Stimulated activated memory B cell treated with anti-CD40 and anti-IgM and Interleukin-4, amounts not matched to agents 10 μg/mL and 1 μg/mL and 100 μg/mL, for 72 hours (primary cell): ENCODE data around the gene TP53BP2.
"Not testable (repeated sequence)": the region's sequence is repeated elsewhere in the genome, so short reads cannot be mapped to it uniquely, and the experiment has no call there.

Experiments
- ATAC-seq: fragments of 150-1000 bp; cut with Tn5 transposase; 2 replicates; pipeline ENCODE4 v1.10.0; 2021
- H3K27ac Mint-ChIP-seq: one replicate; pipeline ENCODE4 v1.8.0; 2022; ENCODE audit warnings: mild to moderate bottlenecking, mixed read lengths
- H3K27me3 Mint-ChIP-seq: one replicate; pipeline ENCODE4 v1.8.0; 2022; ENCODE audit warnings: mixed read lengths
- H3K36me3 Mint-ChIP-seq: one replicate; pipeline ENCODE4 v1.8.0; 2022; ENCODE audit warnings: mixed read lengths
- H3K4me1 Mint-ChIP-seq: one replicate; pipeline ENCODE4 v1.8.0; 2022; ENCODE audit warnings: mixed read lengths
- H3K4me3 Mint-ChIP-seq: one replicate; pipeline ENCODE4 v1.8.0; 2022; ENCODE audit warnings: mild to moderate bottlenecking, moderate library complexity, mixed read lengths
- H3K9me3 Mint-ChIP-seq: one replicate; pipeline ENCODE4 v1.8.0; 2022; ENCODE audit warnings: mixed read lengths

TP53BP2 gene

GRCh38 chr1:223828162-223828848, 17.4 kb downstream of the TP53BP2 start:
- Mint-ChIP-seq H3K27ac (no peak overlapping the region), H3K4me1 (peaks cover 57% of the 10 kb centered on the region), H3K27me3 (no peaks in the 10 kb centered on the region), H3K36me3 (peaks cover 20% of the 10 kb centered on the region), H3K9me3 (no peaks in the 10 kb centered on the region), H3K4me3 (no peak overlapping the region)
- no peak for ATAC-seq

- Mint-ChIP-seq H3K4me3 (no peak overlapping the region), H3K27ac (peak overlapping the region; percentile 54), H3K4me1 (peaks cover 67% of the 10 kb centered on the region), H3K27me3 (no peaks in the 10 kb centered on the region), H3K36me3 (peaks cover 20% of the 10 kb centered on the region), H3K9me3 (no peaks in the 10 kb centered on the region)
- ATAC-seq, result no peak
These were observed 18.5 kb downstream of the TP53BP2 start for GRCh38 chr1:223827193-223827663.

DNA sequence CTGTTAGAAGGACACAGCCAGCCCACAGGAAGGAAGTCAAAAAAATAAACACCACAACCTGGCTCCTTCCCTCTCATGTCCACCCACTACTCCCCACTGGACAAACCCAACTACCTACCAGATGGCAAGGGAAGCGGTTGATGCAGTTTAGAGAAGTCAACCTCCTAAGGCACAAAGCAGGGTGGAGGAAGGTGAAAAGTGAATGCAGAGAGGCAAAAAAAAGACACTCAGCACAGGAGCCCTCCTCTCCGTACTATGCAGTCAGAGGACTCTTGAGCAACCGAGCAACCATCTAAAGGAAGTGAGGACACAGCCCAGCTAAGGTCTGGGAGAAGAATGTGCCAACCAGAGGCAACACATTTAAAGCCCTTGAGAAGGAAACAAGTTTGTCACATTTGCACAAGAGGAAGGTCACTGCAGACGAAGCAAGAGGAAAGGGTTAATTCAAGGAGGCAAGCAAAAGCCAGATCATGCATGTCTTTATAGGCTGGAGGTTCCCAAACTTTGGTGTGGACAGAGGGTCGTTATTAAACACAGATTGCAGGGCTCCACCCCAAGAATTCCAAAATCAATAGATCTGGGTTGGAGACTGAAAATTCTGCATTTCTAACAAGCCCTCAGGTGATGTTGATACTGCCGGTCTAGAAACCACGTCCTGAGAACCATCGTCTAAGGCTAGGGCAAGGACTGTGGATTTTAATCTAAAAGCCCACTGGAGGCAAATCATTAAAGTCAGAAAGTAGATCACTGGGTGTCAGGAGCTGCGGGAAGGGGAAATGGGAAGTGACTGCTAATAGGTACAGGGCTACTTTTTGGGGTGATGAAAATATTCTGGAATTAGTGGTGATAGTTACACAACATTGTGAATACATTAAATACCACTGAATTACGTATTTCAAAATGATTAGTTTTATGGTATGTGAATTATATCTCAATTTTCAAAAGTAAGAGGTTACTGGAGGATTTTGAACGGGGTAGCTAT, 19.7 kb downstream of the TP53BP2 start:
- Mint-ChIP-seq H3K4me1 (peaks cover 77% of the 10 kb centered on the region), H3K9me3 (no peaks in the 10 kb centered on the region), H3K27me3 (no peaks in the 10 kb centered on the region), H3K27ac (peak overlapping the region; percentile 54), H3K4me3 (no peak overlapping the region), H3K36me3 (peaks cover 22% of the 10 kb centered on the region)
- no peak for ATAC-seq

DNA sequence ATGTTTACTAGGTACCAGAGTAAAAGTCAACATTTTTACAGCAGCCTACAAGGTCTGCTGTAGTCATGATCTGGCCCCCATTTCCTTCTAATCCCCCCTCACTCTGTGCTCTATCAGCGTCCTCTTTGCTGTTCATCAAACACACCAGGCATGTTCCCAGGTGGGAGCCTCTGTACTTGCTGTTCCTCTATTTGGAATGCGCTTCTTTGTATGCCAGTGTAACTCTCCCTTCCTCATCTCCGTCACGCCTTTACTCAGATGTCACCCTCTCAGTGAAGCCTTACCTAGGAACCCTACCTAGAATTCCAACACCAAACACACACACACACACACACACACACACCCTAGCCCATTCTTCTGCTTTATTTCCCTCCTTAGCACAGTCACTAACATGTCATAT, 21.0 kb downstream of the TP53BP2 start:
- Mint-ChIP-seq H3K36me3 (peaks cover 34% of the 10 kb centered on the region), H3K4me1 (peaks cover 86% of the 10 kb centered on the region), H3K4me3 (no peak overlapping the region), H3K9me3 (no peaks in the 10 kb centered on the region), H3K27me3 (no peaks in the 10 kb centered on the region), H3K27ac (peak overlapping the region; percentile 31)
- ATAC-seq, result no peak

DNA sequence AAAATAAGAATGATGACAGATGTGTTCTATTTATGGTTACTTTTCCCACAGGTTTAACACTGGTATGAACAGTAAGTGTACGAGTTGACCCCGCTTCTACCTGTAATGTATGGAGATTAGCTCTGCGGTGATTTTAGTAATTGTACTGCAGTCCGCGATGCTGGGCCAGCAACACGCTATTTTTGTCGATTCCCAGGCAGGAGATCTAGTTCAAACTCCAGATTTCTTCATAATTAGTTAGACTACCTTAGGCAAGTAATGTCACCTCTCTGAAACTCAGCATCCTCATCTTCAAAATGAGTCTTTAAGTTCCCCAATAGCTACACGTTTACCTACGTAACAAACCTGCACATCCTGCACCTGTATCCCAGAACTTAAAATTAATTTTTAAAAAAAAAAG, 21.5 kb downstream of the TP53BP2 start:
- Mint-ChIP-seq H3K9me3 (no peaks in the 10 kb centered on the region), H3K27me3 (no peaks in the 10 kb centered on the region), H3K4me3 (no peak overlapping the region), H3K27ac (peak overlapping the region; percentile 31), H3K36me3 (peaks cover 34% of the 10 kb centered on the region), H3K4me1 (peaks cover 84% of the 10 kb centered on the region)
- ATAC-seq, result no peak

DNA sequence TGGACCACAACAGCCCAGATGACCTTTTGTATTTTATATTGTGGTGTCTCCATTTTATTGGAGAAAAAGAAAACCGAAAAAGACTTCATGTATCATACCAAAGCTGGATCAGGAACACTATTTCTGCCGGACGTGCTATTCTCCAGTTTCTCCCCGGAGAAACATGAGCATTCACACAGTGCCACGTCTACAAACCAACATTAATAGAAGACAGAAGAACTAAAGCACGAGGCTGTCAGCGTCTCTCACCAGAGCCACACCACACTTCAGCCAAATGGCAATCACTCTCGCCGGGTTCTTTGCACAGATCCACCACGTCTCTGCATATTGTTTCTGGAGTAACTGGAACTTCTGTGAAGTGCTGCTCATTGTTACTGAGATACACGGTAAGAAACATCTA, 24.8 kb downstream of the TP53BP2 start:
- no peaks in the 10 kb centered on the region for H3K27me3 Mint-ChIP-seq
- no peaks in the 10 kb centered on the region for H3K9me3 Mint-ChIP-seq
- H3K27ac Mint-ChIP-seq, result no peak overlapping the region

DNA sequence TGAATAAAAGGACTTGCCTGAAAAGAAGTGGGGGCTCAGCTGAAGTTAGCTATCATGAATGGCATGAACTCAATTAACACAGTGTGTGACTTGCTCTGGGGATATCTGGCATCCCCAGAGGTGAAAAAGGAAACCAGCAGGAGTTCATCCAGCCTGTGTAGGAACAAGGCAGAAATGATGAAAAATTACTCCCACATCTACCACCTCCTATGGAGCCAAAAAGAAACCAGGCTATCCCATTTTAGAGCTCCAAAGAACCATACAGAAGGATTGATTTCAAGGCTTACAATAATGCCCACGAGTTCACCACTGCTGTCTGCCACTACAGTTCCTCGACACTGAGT, 25.3 kb downstream of the TP53BP2 start:
- no peak for ATAC-seq
- Mint-ChIP-seq H3K27me3 (no peaks in the 10 kb centered on the region), H3K4me3 (no peak overlapping the region), H3K36me3 (peaks cover 37% of the 10 kb centered on the region), H3K4me1 (peaks cover 56% of the 10 kb centered on the region), H3K27ac (no peak overlapping the region), H3K9me3 (no peaks in the 10 kb centered on the region)

More for the DNA sequence above, 24.8 kb downstream of the TP53BP2 start:
- H3K4me3 Mint-ChIP-seq, result no peak overlapping the region
- no peak for ATAC-seq
- peaks cover 34% of the 10 kb centered on the region for H3K36me3 Mint-ChIP-seq
- H3K4me1 Mint-ChIP-seq, result peaks cover 60% of the 10 kb centered on the region

- ATAC-seq, result no peak
These were observed 25.8 kb downstream of the TP53BP2 start for GRCh38 chr1:223819730-223820514.

DNA sequence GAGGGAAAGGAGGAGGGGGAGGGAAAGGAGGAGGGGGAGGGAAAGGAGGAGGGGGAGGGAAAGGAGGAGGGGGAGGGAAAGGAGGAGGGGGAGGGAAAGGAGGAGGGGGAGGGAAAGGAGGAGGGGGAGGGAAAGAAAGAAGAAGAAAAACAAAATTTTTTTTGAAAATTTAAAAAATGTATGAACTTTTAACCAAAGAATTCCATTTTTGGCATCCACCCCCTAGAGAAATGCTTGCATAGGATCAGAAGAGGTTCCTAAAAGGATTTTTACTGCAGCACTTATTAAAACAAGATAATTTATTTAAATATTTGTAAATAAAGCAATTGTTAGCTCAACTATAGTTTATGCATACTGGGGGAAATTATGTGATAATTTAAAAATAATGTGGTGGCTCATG, 28.5 kb downstream of the TP53BP2 start:
- H3K27ac Mint-ChIP-seq, ATAC-seq, H3K9me3 Mint-ChIP-seq, H3K4me3 Mint-ChIP-seq, H3K27me3 Mint-ChIP-seq: not testable (repeated sequence)
- Mint-ChIP-seq H3K4me1 (peaks cover 45% of the 10 kb centered on the region), H3K36me3 (peaks cover 62% of the 10 kb centered on the region)

More at GRCh38 chr1:223819730-223820514, 25.8 kb downstream of the TP53BP2 start:
- Mint-ChIP-seq H3K36me3 (peaks cover 42% of the 10 kb centered on the region), H3K9me3 (no peaks in the 10 kb centered on the region), H3K27ac (no peak overlapping the region), H3K27me3 (no peaks in the 10 kb centered on the region), H3K4me1 (peaks cover 56% of the 10 kb centered on the region), H3K4me3 (no peak overlapping the region)

GRCh38 chr1:223815865-223816264, 29.9 kb downstream of the TP53BP2 start:
- Mint-ChIP-seq H3K27ac (no peak overlapping the region), H3K4me1 (peaks cover 33% of the 10 kb centered on the region), H3K4me3 (no peak overlapping the region), H3K9me3 (no peaks in the 10 kb centered on the region), H3K36me3 (peaks cover 63% of the 10 kb centered on the region), H3K27me3 (no peaks in the 10 kb centered on the region)
- ATAC-seq, result no peak

DNA sequence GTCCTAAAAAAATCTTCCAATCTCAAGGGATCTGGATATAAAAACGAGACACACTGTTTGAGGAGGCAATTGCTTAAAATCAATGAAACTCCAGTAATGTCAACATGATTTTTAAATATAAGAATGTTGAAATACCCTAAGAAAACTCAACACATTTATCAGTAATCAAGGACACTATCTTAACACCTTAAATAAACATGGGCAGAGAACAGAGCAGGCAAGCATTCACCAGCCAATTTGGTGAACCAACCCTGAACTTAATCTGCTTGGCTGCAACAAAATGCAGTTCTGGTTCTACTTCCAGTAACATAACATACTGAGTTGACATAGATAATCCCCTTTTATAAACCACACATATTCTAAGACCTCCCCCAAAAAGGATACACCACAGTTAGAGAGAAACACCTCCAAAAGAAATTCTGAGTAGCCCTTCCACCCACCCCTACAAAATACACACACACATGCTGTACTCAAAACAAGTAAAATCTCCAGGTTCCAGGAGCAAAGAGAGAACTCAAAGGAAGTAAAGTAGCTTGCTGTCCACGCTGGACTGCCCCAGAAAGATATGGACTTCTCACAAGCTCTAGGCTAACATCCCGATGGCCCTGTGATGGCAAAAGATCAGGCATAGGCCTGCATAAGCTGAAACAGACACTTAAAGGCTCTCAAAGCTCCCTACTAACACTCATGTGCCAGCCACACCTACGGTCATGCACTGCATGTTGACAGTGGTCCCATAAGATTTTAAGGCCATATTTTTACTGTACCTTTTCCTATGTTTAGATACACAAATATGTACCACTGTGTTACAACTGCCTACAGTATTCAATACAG, 30.5 kb downstream of the TP53BP2 start:
- peaks cover 63% of the 10 kb centered on the region for H3K36me3 Mint-ChIP-seq
- peak overlapping the region; percentile 35 for H3K27ac Mint-ChIP-seq
- no peaks in the 10 kb centered on the region for H3K9me3 Mint-ChIP-seq
- peaks cover 27% of the 10 kb centered on the region for H3K4me1 Mint-ChIP-seq
- H3K27me3 Mint-ChIP-seq, result no peaks in the 10 kb centered on the region
- no peak overlapping the region for H3K4me3 Mint-ChIP-seq
- ATAC-seq, result no peak

- H3K27ac Mint-ChIP-seq, result peak overlapping the region; percentile 50
- ATAC-seq, result no peak
- no peak overlapping the region for H3K4me3 Mint-ChIP-seq
- H3K36me3 Mint-ChIP-seq, result peaks cover 54% of the 10 kb centered on the region
- H3K9me3 Mint-ChIP-seq, result no peaks in the 10 kb centered on the region
- peaks cover 21% of the 10 kb centered on the region for H3K4me1 Mint-ChIP-seq
- no peaks in the 10 kb centered on the region for H3K27me3 Mint-ChIP-seq
These were observed 32.1 kb downstream of the TP53BP2 start for GRCh38 chr1:223813645-223814044.

GRCh38 chr1:223811634-223812101, 34.1 kb downstream of the TP53BP2 start:
- Mint-ChIP-seq H3K4me3 (no peak overlapping the region), H3K36me3 (peaks cover 67% of the 10 kb centered on the region), H3K4me1 (peaks cover 21% of the 10 kb centered on the region), H3K27me3 (no peaks in the 10 kb centered on the region), H3K27ac (no peak overlapping the region), H3K9me3 (no peaks in the 10 kb centered on the region)
- no peak for ATAC-seq

GRCh38 chr1:223810586-223810985, 35.2 kb downstream of the TP53BP2 start:
- no peak overlapping the region for H3K27ac Mint-ChIP-seq
- peaks cover 21% of the 10 kb centered on the region for H3K4me1 Mint-ChIP-seq
- H3K9me3 Mint-ChIP-seq, result no peaks in the 10 kb centered on the region
- no peak overlapping the region for H3K4me3 Mint-ChIP-seq
- ATAC-seq, result no peak
- peaks cover 70% of the 10 kb centered on the region for H3K36me3 Mint-ChIP-seq
- H3K27me3 Mint-ChIP-seq, result no peaks in the 10 kb centered on the region
